Measurements from ENCODE around the gene FBXO3. TPM values are rescaled to one million over a fixed set of nuclear protein-coding genes. Genes with fewer than 3 reads are reported as not detected.
A peak's percentile ranks its signal among the peaks of the same experiment; 100 is the strongest.

FBXO3 gene
- total and polyA plus RNA-seq, 2 donors: 39.7 to 64.8 TPM

- Histone ChIP-seq H3K36me3 (ENCODE audit: insufficient read depth) (no peaks in the 10 kb centered on the region), H3K4me3 (ENCODE audit: low read depth, low read length) (no peak overlapping the region), H3K4me1 (ENCODE audit: insufficient read depth) (no peaks in the 10 kb centered on the region), H3K27ac (ENCODE audit: low read depth) (no peak overlapping the region)
- DNase-seq (ENCODE audit: extremely low spot score): no peak
- 48% methylated on average over 7 of the region's 7 CpGs for WGBS
Measured at GRCh38 chr11:33779849-33780528, 5.7 kb upstream of the FBXO3 start.

- DNase-seq (ENCODE audit: extremely low spot score): no peak
- no peaks in the 10 kb centered on the region for H3K4me1 ChIP-seq (ENCODE audit: insufficient read depth)
- 37% methylated on average over 5 of the region's 5 CpGs for WGBS
Measured at GRCh38 chr11:33778675-33779074, 4.4 kb upstream of the FBXO3 start.

GRCh38 chr11:33777906-33778305, 3.6 kb upstream of the FBXO3 start:
- Histone ChIP-seq H3K4me1 (ENCODE audit: insufficient read depth) (no peaks in the 10 kb centered on the region), H3K27ac (ENCODE audit: low read depth) (no peak overlapping the region), H3K36me3 (ENCODE audit: insufficient read depth) (no peaks in the 10 kb centered on the region), H3K4me3 (ENCODE audit: low read depth, low read length) (no peak overlapping the region)
- no peak for DNase-seq (ENCODE audit: extremely low spot score)
- WGBS: 82% methylated on average over 9 of the region's 9 CpGs

More at GRCh38 chr11:33778675-33779074, 4.4 kb upstream of the FBXO3 start:
- H3K36me3 ChIP-seq (ENCODE audit: insufficient read depth): no peaks in the 10 kb centered on the region
- H3K27ac ChIP-seq (ENCODE audit: low read depth): no peak overlapping the region
- H3K4me3 ChIP-seq (ENCODE audit: low read depth, low read length): no peak overlapping the region

- H3K27ac ChIP-seq (ENCODE audit: low read depth): no peak overlapping the region
- no peak overlapping the region for H3K4me3 ChIP-seq (ENCODE audit: low read depth, low read length)
- no peaks in the 10 kb centered on the region for H3K36me3 ChIP-seq (ENCODE audit: insufficient read depth)
- 12% methylated on average over 1 of the region's 1 CpG for WGBS
- no peaks in the 10 kb centered on the region for H3K4me1 ChIP-seq (ENCODE audit: insufficient read depth)
- DNase-seq (ENCODE audit: extremely low spot score): no peak
Measured at GRCh38 chr11:33775832-33776470, 1.6 kb upstream of the FBXO3 start.

GRCh38 chr11:33775467-33775807, 1.1 kb upstream of the FBXO3 start:
- DNase-seq (ENCODE audit: extremely low spot score): no peak
- H3K27ac ChIP-seq (ENCODE audit: low read depth): no peak overlapping the region
- 76% methylated on average over 7 of the region's 7 CpGs for WGBS
- H3K4me1 ChIP-seq (ENCODE audit: insufficient read depth): no peaks in the 10 kb centered on the region
- H3K4me3 ChIP-seq (ENCODE audit: low read depth, low read length): no peak overlapping the region
- H3K36me3 ChIP-seq (ENCODE audit: insufficient read depth): no peaks in the 10 kb centered on the region

- 3% methylated on average over 23 of the region's 23 CpGs for WGBS
Measured at GRCh38 chr11:33774736-33775466, 581 bp upstream of the FBXO3 start.

GRCh38 chr11:33773404-33773986, 825 bp downstream of the FBXO3 start:
- Histone ChIP-seq H3K4me3 (ENCODE audit: low read depth, low read length) (peak overlapping the region; percentile 86), H3K27ac (ENCODE audit: low read depth) (peak overlapping the region; percentile 68), H3K36me3 (ENCODE audit: insufficient read depth) (no peaks in the 10 kb centered on the region), H3K4me1 (ENCODE audit: insufficient read depth) (no peaks in the 10 kb centered on the region)
- WGBS: 7% methylated on average over 22 of the region's 22 CpGs
- no peak for DNase-seq (ENCODE audit: extremely low spot score)

More at GRCh38 chr11:33774736-33775466, 581 bp upstream of the FBXO3 start:
- no peaks in the 10 kb centered on the region for H3K36me3 ChIP-seq (ENCODE audit: insufficient read depth)
- H3K4me1 ChIP-seq (ENCODE audit: insufficient read depth): no peaks in the 10 kb centered on the region
- peak overlapping the region; percentile 40 for H3K27ac ChIP-seq (ENCODE audit: low read depth)
- H3K4me3 ChIP-seq (ENCODE audit: low read depth, low read length): peak overlapping the region; percentile 86
- no peak for DNase-seq (ENCODE audit: extremely low spot score)

GRCh38 chr11:33772870-33773269, 1.4 kb downstream of the FBXO3 start:
- Histone ChIP-seq H3K36me3 (ENCODE audit: insufficient read depth) (no peaks in the 10 kb centered on the region), H3K4me3 (ENCODE audit: low read depth, low read length) (no peak overlapping the region), H3K27ac (ENCODE audit: low read depth) (no peak overlapping the region), H3K4me1 (ENCODE audit: insufficient read depth) (no peaks in the 10 kb centered on the region)
- WGBS: 63% methylated on average over 1 of the region's 1 CpG
- no peak for DNase-seq (ENCODE audit: extremely low spot score)

- 61% methylated on average over 4 of the region's 4 CpGs for WGBS
- DNase-seq (ENCODE audit: extremely low spot score): no peak
- H3K4me1 ChIP-seq (ENCODE audit: insufficient read depth): no peaks in the 10 kb centered on the region
- H3K36me3 ChIP-seq (ENCODE audit: insufficient read depth): no peaks in the 10 kb centered on the region
- no peak overlapping the region for H3K4me3 ChIP-seq (ENCODE audit: low read depth, low read length)
- H3K27ac ChIP-seq (ENCODE audit: low read depth): no peak overlapping the region
Measured at GRCh38 chr11:33772300-33772699, 2.0 kb downstream of the FBXO3 start.

GRCh38 chr11:33770236-33770635, 4.1 kb downstream of the FBXO3 start:
- DNase-seq (ENCODE audit: extremely low spot score): no peak
- H3K4me1 ChIP-seq (ENCODE audit: insufficient read depth): no peaks in the 10 kb centered on the region
- no peak overlapping the region for H3K4me3 ChIP-seq (ENCODE audit: low read depth, low read length)
- H3K27ac ChIP-seq (ENCODE audit: low read depth): no peak overlapping the region
- 57% methylated on average over 2 of the region's 2 CpGs for WGBS
- H3K36me3 ChIP-seq (ENCODE audit: insufficient read depth): peaks cover 3% of the 10 kb centered on the region

GRCh38 chr11:33769542-33769941, 4.8 kb downstream of the FBXO3 start:
- DNase-seq (ENCODE audit: extremely low spot score): no peak

GRCh38 chr11:33767624-33768023, 6.7 kb downstream of the FBXO3 start:
- Histone ChIP-seq H3K36me3 (ENCODE audit: insufficient read depth) (peaks cover 6% of the 10 kb centered on the region), H3K4me3 (ENCODE audit: low read depth, low read length) (no peak overlapping the region), H3K4me1 (ENCODE audit: insufficient read depth) (no peaks in the 10 kb centered on the region), H3K27ac (ENCODE audit: low read depth) (no peak overlapping the region)
- WGBS: 89% methylated on average over 4 of the region's 4 CpGs
- DNase-seq (ENCODE audit: extremely low spot score): no peak

More at GRCh38 chr11:33769542-33769941, 4.8 kb downstream of the FBXO3 start:
- H3K36me3 ChIP-seq (ENCODE audit: insufficient read depth): peaks cover 6% of the 10 kb centered on the region
- 89% methylated on average over 4 of the region's 4 CpGs for WGBS
- H3K4me1 ChIP-seq (ENCODE audit: insufficient read depth): no peaks in the 10 kb centered on the region
- no peak overlapping the region for H3K27ac ChIP-seq (ENCODE audit: low read depth)
- no peak overlapping the region for H3K4me3 ChIP-seq (ENCODE audit: low read depth, low read length)

GRCh38 chr11:33766085-33766484, 8.2 kb downstream of the FBXO3 start:
- Histone ChIP-seq H3K27ac (ENCODE audit: low read depth) (no peak overlapping the region), H3K4me1 (ENCODE audit: insufficient read depth) (no peaks in the 10 kb centered on the region), H3K4me3 (ENCODE audit: low read depth, low read length) (no peak overlapping the region), H3K36me3 (ENCODE audit: insufficient read depth) (peaks cover 6% of the 10 kb centered on the region)
- DNase-seq (ENCODE audit: extremely low spot score): no peak
- 41% methylated on average over 2 of the region's 2 CpGs for WGBS
